Left ventricle myocardium superior (tissue), 1 donor: ENCODE results near the gene PLEKHG5. TPM values are rescaled to one million over a fixed set of nuclear protein-coding genes. Genes with fewer than 3 reads are reported as not detected.
A peak's percentile ranks its signal among the peaks of the same experiment; 100 is the strongest.
"Not testable (repeated sequence)": the region's sequence is repeated elsewhere in the genome, so short reads cannot be mapped to it uniquely, and the experiment has no call there.

ENCODE experiments used
- ATAC-seq: fragments of 200-7000 bp; cut with Tn5 transposase; one replicate; pipeline ENCODE4 v1.9.1; 2020; ENCODE audit warnings: mild to moderate bottlenecking, moderate library complexity
- DNase-seq: peaks from one replicate; pipeline ENCODE4 v3.0.0-alpha.2; 2020
- intact Hi-C: fragments of 100-400 bp; cut with micrococcal nuclease; formaldehyde crosslinking; loops from one replicate; pipeline ENCODE4 v1.11.0; 2022
- total RNA-seq: library from RNA; stranded (reverse); fragmentation: NEBNext Ultra II Directional; extraction: Animal tissue kit (Norgen Biotek cat#: 25700); gene quantifications from one replicate; pipeline ENCODE4 v1.2.1, GENCODE V29; 2021
- donor health status: DM: no; HTN: yes; CAD: no; lungs with severe emphysema.

The PLEKHG5 gene
- total RNA-seq, 1 donor from 2014 or later: 16.9 TPM

- DNase-seq: no peak
- no peak for ATAC-seq
- intact Hi-C loops: no loop called here
These were observed 22.6 kb downstream of the PLEKHG5 start for GRCh38 chr1:6468729-6469461.

GRCh38 chr1:6467744-6468688 lies 23.5 kb downstream of the PLEKHG5 start:
- DNase-seq (no peak), ATAC-seq (no peak)
- intact Hi-C loops: no loop called here

- intact Hi-C loops: no loop called here
- ATAC-seq (no peak), DNase-seq (no peak)
These were observed 24.2 kb downstream of the PLEKHG5 start for GRCh38 chr1:6467224-6467623.

- intact Hi-C loops: no loop called here
- ATAC-seq: no peak
- DNase-seq: no peak
These were observed 24.7 kb downstream of the PLEKHG5 start for GRCh38 chr1:6466751-6467150.

- intact Hi-C loops: no loop called here
- ATAC-seq: no peak
- no peak for DNase-seq
These were observed 25.4 kb downstream of the PLEKHG5 start, which contains the start of gene TNFRSF25 for GRCh38 chr1:6466023-6466422. TNFRSF25 (minus strand) TSS chr1:6466173; CDS start chr1:6466107, 66 bp downstream.

DNA sequence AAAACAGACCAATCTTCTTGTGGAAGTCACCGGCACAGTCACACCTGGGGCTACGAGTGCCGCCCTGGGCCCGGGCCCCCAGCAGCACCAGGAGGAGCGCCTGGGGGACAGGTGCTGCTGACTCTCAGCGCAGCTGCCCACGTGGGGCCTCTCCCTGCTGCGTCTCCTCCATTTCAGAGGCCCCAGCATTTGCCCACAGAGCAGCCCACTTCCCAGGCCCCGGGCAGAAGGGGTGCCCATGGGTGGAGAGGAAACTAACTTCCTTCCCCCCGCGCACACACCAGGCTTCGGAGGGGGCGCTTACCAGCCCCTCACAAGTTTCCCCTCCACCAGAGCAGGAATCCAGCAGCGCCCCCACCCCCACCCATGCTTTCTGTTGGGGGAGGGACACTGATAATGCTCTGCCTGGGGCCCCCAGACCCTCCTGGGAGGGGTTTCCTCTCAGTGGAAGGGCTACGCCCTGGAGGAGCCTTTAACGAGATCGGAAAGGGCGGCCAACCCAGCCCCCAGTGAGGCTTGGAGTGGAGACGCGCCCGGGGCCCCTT lies 25.9 kb downstream of the PLEKHG5 start:
- intact Hi-C loops: no loop called here
- DNase-seq (no peak), ATAC-seq (no peak)

DNA sequence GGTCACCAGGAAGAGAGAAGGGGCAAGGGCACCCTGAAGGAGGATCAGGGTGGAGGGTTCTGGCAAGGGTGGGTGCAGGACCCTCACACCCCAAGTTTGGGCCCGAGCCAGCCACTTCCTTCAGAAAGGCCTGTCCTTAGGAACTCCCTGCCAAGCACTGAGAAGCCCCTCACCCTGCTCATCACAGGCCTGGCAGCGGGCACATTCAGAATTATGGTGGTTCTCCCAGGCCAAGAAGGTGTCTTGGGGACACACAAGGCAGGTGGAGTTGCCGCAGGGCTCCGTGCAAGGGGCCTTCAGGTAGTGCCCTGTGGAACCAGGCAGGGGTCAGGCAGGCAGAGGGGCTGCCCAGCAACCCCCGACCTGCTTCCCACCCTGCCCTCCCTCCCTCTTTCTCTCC lies 26.6 kb downstream of the PLEKHG5 start:
- ATAC-seq: no peak
- intact Hi-C loops: no loop called here
- DNase-seq: no peak

- ATAC-seq (peak; percentile 78), DNase-seq (peak; percentile 88)
- intact Hi-C loops: no loop called here
These were observed 27.0 kb downstream of the PLEKHG5 start for GRCh38 chr1:6464514-6464836.

DNA sequence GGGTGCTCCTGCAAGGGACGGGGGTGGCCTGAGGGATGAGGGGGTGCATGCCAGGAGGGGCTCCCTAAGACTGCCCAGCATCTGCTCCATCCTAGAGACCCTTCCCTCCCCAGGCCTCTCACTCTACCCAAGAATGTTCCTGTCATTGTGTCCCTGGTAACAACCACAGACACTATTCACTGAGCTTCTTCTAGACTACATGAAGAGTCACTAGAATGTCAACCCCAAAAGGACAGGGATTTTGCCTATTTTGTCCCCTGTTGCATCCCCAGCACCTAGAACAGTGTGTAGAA lies 28.4 kb downstream of the PLEKHG5 start:
- intact Hi-C loops: no loop called here
- ATAC-seq (no peak), DNase-seq (no peak)

DNA sequence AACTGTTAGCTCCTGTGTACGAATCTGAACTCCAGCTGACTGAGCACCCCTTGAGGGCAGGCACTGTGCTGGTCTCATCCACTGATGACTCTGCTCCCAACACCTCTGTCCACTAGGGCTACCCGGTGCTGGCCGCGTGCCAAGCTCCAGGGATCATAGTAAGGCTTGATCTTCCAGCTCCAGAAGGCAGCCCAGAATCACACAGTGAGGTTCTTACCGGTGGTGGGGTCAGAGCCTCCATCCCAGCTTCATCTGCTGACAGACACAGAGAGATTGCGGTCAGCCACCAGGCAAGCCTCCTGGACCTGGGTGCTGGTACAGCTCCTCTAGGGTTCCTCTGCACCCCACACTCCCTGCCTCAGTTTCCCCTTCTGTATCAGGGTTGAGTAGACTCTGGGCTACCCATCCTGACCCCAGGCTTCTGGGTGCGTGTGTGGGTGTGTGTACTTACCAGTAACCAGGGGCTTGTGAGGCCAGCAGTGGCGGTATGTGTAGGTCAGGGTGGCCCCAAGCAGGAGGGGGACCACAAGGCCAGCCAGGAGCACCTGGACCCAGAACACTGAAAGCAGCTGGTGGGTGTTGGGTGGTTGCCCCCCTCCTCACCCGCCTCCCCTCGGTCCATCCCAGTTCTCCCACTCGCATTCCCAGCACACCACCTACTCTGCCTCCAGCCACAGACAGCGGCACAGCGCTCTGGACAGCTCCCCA lies 28.9 kb downstream of the PLEKHG5 start:
- intact Hi-C loops: no loop called here
- ATAC-seq (no peak), DNase-seq (no peak)

- intact Hi-C loops: no loop called here
- DNase-seq: no peak
- no peak for ATAC-seq
These were observed 29.7 kb downstream of the PLEKHG5 start for GRCh38 chr1:6461538-6462411.

- DNase-seq: no peak
- ATAC-seq: peak; percentile 17
- intact Hi-C loops: no loop called here
These were observed 30.4 kb downstream of the PLEKHG5 start for GRCh38 chr1:6461051-6461530.

DNA sequence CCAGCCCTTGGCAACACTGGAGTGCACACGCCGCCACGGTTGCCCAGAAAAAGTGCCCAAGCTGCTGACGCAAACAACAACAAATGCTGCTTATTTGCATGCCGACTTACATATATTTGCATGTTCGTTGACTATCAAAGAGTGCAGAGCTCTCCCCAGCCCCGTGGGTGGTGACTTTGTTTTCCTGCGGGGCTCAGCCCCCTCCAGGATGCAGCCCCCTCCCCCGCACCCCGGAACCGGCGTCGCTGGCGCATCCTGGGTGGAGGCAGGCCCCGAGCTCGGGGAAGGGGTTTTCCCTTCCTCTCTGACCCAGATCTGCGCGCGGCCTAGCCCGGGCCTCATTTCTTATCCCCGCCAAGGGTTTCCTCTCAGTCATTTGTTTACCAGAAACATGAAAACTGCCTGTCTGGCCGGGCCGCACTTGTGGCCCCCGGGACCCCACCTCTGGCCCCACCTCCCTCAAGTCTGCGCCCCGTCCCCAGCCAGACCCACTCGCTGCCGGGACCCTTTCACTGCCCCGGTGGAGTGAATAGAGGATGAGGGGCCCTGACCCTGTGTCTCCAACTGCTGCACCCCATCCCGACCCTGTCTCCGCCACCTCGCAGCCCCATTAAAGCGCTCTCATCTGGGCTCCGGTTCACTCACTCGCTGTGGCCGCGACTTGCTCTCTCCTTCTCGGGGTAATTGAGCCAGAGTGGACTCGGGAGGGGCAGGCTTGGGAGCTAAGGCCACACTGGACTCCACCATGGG lies 31.0 kb downstream of the PLEKHG5 start:
- intact Hi-C loops: no loop called here
- peak; percentile 21 for ATAC-seq
- no peak for DNase-seq

- ATAC-seq (peak; percentile 26), DNase-seq (no peak)
- intact Hi-C loops: no loop called here
These were observed 31.6 kb downstream of the PLEKHG5 start for GRCh38 chr1:6459850-6460265.

- DNase-seq (no peak), ATAC-seq (no peak)
- intact Hi-C loops: no loop called here
These were observed 34.5 kb downstream of the PLEKHG5 start for GRCh38 chr1:6456800-6457466.

DNA sequence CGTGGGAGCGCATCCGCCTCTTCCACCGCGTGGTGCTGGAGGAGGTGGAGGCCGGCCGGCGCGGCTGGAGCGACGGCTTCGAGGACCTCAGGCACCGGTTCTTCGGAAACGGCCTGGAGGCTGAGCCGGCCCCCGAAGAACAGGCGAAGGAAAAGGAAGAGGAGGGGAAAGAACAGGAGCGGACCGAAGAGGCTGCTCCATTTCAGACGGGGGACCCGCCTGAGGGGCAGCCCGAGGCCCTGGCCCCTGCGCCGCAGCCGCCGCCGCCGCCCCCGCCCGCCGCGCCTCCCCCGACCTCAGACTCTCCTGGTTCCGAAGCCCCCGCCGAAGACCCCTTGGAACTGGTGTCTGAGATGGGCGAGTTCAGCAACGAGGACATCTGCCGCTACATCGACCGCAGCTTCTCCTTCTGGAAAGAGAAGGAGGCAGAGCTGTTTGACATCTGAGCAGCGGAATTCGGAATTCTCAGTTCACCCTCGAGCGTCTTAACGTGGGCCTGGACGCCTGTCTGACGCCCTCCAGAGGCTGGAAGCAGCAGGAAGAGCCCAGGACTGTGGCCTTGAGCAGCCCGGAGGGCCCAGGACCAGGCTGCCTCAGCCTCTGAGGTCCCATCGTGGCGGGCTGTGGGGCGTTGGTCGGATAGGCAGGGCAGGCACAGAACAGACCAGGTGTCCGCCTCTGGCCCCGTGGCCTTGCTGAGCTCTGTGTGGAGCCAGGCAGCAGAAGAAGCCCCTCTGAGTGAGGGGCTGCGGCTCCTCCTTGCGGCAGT lies 35.5 kb downstream of the PLEKHG5 start:
- DNase-seq, intact Hi-C loops, ATAC-seq: not testable (repeated sequence)
